OCI-LY1 (cell line): Measurements from ENCODE around the gene PRTFDC1.

Experiments
- CTCF ChIP-seq: fragments of 200-600 bp; sonication (generic), shearing (Covaris generic); IDR thresholded peaks from 2 replicates; pipeline ENCODE4 v1.5.1; 2017; ENCODE audit warnings: mild to moderate bottlenecking, antibody characterized with exemption, low read length, moderate library complexity, mixed read lengths
- EZH2 ChIP-seq: fragments of 200-600 bp; sonication (generic), shearing (Covaris generic); IDR thresholded peaks from 2 replicates; pipeline ENCODE4 v1.8.0; 2017; ENCODE audit warnings: borderline replicate concordance, mixed run types, mild to moderate bottlenecking, antibody characterized with exemption, low read length, moderate library complexity, mixed read lengths

- TF ChIP-seq CTCF, result no peak
- no peak for TF ChIP-seq EZH2
These were observed 105.0 kb downstream of the PRTFDC1 start for GRCh38 chr10:24847112-24848070.
